ENCODE results near the gene IP6K1. TPM values are rescaled to one million over a fixed set of nuclear protein-coding genes. Genes with fewer than 3 reads are reported as not detected.
"Not testable (repeated sequence)": the region's sequence is repeated elsewhere in the genome, so short reads cannot be mapped to it uniquely, and the experiment has no call there.

Gene IP6K1
- total and polyA plus RNA-seq, 12 donors, result 12.3 to 73.9 (median 44.2) TPM

DNA sequence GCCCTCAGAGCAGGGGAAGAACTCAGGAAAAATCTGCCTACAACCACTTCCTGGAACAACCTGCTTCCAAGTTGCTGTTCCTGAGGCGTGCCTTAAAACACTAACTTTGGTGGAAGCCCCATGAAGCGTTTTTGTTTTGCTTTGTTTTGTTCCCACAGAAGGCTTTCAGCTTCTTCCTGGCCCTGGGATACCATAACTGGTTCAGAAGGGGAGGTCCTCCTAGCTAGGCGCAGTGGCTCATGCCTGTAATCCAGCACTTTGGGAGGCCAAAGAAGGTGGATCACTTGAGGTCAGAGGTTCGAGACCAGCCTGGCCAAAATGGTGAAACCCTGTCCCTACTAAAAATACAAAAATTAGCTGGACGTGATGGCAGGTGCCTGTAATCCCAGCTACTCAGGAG, 1.2 kb upstream of the IP6K1 start:
- TF ChIP-seq, protein P1, sequence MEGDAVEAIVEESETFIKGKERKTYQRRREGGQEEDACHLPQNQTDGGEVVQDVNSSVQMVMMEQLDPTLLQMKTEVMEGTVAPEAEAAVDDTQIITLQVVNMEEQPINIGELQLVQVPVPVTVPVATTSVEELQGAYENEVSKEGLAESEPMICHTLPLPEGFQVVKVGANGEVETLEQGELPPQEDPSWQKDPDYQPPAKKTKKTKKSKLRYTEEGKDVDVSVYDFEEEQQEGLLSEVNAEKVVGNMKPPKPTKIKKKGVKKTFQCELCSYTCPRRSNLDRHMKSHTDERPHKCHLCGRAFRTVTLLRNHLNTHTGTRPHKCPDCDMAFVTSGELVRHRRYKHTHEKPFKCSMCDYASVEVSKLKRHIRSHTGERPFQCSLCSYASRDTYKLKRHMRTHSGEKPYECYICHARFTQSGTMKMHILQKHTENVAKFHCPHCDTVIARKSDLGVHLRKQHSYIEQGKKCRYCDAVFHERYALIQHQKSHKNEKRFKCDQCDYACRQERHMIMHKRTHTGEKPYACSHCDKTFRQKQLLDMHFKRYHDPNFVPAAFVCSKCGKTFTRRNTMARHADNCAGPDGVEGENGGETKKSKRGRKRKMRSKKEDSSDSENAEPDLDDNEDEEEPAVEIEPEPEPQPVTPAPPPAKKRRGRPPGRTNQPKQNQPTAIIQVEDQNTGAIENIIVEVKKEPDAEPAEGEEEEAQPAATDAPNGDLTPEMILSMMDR (IDR thresholded peaks at IDR 0.05), result no peak
- no peak for TF ChIP-seq POLR2A (IDR thresholded peaks at IDR 0.05)
- Histone ChIP-seq H3K4me3 (no peak overlapping the region), H3K36me3 (replicated peaks in 1 of 2) (no peaks in the 10 kb centered on the region), H3K4me1 (replicated peaks in 1 of 2) (peaks cover 3 to 24% of the 10 kb centered on the region in 2 donors), H3K27ac (no peak overlapping the region), H3K9me3 (replicated peaks in 1 of 3) (no peaks in the 10 kb centered on the region), H3K27me3 (no peaks in the 10 kb centered on the region)
- 79 to 95% (median 89%) methylated on average over 5 of the region's 5 CpGs for WGBS, 4 donors
- no peak for DNase-seq
- intact Hi-C loops (cut with DNase I), result no loop called here

DNA sequence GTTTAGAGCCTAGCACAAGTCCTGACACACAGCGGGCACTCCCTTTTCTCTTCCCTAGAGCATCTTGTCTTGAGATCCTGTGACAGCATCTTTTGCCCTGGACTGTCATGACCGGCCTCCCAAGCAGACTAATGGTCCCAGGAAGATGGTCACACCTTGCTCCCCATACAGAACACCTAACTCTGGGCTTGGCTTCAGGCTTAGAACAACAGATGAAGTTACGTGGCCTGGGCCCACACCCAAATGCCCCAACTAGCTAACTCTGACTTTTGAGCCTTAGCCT, 781 bp upstream of the IP6K1 start:
- Histone ChIP-seq H3K4me3 (peak overlapping the region in 2 of 4 donors; percentile 28 to 82), H3K27ac (peak overlapping the region in 4 of 5 donors; percentile 81 to 94 (median 90)), H3K36me3 (replicated peaks in 1 of 2) (no peaks in the 10 kb centered on the region), H3K27me3 (no peaks in the 10 kb centered on the region), H3K4me1 (replicated peaks in 1 of 2) (peaks cover 3 to 24% of the 10 kb centered on the region in 2 donors), H3K9me3 (replicated peaks in 1 of 3) (no peaks in the 10 kb centered on the region)
- intact Hi-C loops (cut with DNase I), result no loop called here
- 58 to 77% (median 69%) methylated on average over 3 of the region's 3 CpGs for WGBS, 4 donors
- DNase-seq, result no peak
- TF ChIP-seq POLR2A (IDR thresholded peaks at IDR 0.05), result no peak
- TF ChIP-seq, protein P1 (IDR thresholded peaks at IDR 0.05), result no peak

DNA sequence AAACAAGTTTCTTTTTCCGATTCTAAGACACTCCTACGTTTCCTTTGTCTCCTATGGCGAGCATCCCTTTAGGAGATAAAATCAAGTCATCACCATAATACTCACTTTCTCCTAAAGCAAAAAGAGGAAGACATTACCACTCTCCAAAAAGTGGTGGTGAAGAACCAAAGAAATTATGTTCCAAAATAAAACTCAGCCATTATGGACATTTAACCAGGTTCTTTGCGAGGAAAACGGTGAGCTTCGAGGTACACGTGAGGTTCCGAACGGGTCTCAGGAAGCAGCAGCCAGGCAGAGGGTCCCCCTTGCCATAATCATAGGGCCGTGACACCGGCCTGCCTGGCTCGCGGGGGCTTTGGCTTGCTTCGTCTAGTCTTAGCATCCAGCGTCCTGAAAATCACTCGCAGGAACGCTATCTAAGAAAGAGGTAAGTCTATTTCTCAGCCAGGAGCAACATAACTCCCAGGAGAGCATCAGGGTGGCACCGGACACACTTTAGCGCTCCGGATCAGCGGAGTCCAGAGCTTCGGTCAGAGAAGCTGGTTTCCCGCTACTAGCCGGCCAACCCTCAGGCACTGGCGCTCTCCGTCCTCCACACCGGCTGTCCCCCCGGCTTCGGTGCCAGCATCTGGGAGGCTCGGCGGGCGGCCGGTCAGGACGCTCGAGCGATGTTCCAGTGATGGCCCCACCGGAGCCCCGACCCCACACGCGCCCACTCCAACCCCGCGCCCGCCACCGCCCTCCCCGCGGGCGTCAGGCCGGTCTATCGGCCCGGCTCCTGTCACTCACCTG, 581 bp downstream of the IP6K1 start:
- WGBS, 4 donors, result 2 to 11% (median 4%) methylated on average over 9 to 50 of the region's 50 CpGs
- Histone ChIP-seq H3K4me1 (replicated peaks in 1 of 2) (peaks cover 3 to 29% of the 10 kb centered on the region in 2 donors), H3K36me3 (replicated peaks in 1 of 2) (peaks cover 0 to 10% of the 10 kb centered on the region in 2 donors), H3K27ac (peak overlapping the region; percentile 81 to 94 (median 93)), H3K4me3 (peak overlapping the region; percentile 53 to 99 (median 86)), H3K9me3 (replicated peaks in 1 of 3) (no peaks in the 10 kb centered on the region), H3K27me3 (no peaks in the 10 kb centered on the region)
- no peak for TF ChIP-seq POLR2A (IDR thresholded peaks at IDR 0.05)
- TF ChIP-seq, protein P1 (IDR thresholded peaks at IDR 0.05), result no peak
- intact Hi-C loops (cut with DNase I), result no loop called here
- peak in 6 of 7 donors; percentile 48 to 71 (median 56) for DNase-seq

DNA sequence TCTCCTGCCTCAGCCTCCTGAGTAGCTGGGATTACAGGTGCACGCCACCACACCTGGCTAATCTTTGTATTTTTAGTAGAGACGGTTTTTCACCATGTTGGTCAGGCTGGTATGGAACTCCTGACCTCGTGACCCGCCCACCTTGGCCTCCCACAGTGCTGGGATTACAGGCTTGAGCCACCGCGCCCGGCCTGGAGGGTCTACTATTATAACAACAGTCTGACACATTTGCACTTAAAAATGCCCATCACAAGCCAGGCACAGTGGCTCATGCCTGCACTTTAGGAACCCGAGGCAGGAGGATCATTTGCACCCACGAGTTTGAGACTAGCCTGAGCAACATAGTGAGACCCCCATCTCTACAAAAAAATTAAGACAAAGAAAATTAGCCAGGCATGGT, 4.1 kb downstream of the IP6K1 start:
- H3K4me3 ChIP-seq; H3K27ac ChIP-seq; H3K27me3 ChIP-seq; intact Hi-C loops (cut with DNase I); H3K9me3 ChIP-seq (replicated peaks in 1 of 3): not testable (repeated sequence)
- Histone ChIP-seq H3K36me3 (replicated peaks in 1 of 2) (peaks cover 0 to 14% of the 10 kb centered on the region in 2 donors), H3K4me1 (replicated peaks in 1 of 2) (peaks cover 3 to 34% of the 10 kb centered on the region in 2 donors)
- 94 to 98% (median 97%) methylated on average over 9 of the region's 9 CpGs for whole genome bisulfite sequencing, 4 donors
- peak in 1 of 7 donors; percentile 12 for DNase-seq
